Breast epithelium (tissue), 3 donors: ENCODE data around the gene ACTN2.

ENCODE experiments used
- POLR2A ChIP-seq: fragments of 450-650 bp; IDR thresholded peaks from one replicate; pipeline ENCODE4 v1.6.1; 2016; ENCODE audit warnings: antibody characterized with exemption, mild to moderate bottlenecking, moderate library complexity
- POLR2AphosphoS5 ChIP-seq, 3 donors: sonication (generic); formaldehyde crosslinking; IDR thresholded peaks; one replicate each; pipeline ENCODE4 v1.6.1; 2017; ENCODE audit warnings: antibody characterized with exemption in 3 of 3

- TF ChIP-seq POLR2A, result no peak
- TF ChIP-seq POLR2AphosphoS5 (IDR thresholded peaks at IDR 0.05), result no peak
Observed at GRCh38 chr1:236689713-236690569, 3.6 kb downstream of the ACTN2 start.
